IPS-18a (cell line): ENCODE results near the gene AQP3.
"Not testable (repeated sequence)": the region's sequence is repeated elsewhere in the genome, so short reads cannot be mapped to it uniquely, and the experiment has no call there.

Source experiments
- H3K27ac ChIP-seq: one replicate; pipeline ENCODE4 v1.5.1; 2013; ENCODE audit warnings: low read length
- H3K27me3 ChIP-seq: one replicate; pipeline ENCODE4 v1.6.1; 2013; ENCODE audit warnings: mild to moderate bottlenecking, low read length; ENCODE audit not compliant: control insufficient read depth, insufficient read depth
- H3K36me3 ChIP-seq: one replicate; pipeline ENCODE4 v1.6.1; 2013; ENCODE audit warnings: low read depth, low read length; ENCODE audit not compliant: control insufficient read depth
- H3K4me1 ChIP-seq: one replicate; pipeline ENCODE4 v1.6.1; 2013; ENCODE audit warnings: low read depth, low read length; ENCODE audit not compliant: control insufficient read depth
- H3K4me3 ChIP-seq: one replicate; pipeline ENCODE4 v1.5.1; 2013; ENCODE audit warnings: low read length
- H3K9ac ChIP-seq: one replicate; pipeline ENCODE4 v1.6.1; 2013; ENCODE audit warnings: mild to moderate bottlenecking, low read length, moderate library complexity
- H3K9me3 ChIP-seq: one replicate; pipeline ENCODE4 v1.6.1; 2013; ENCODE audit warnings: low read depth, low read length; ENCODE audit not compliant: control insufficient read depth

AQP3 gene

DNA sequence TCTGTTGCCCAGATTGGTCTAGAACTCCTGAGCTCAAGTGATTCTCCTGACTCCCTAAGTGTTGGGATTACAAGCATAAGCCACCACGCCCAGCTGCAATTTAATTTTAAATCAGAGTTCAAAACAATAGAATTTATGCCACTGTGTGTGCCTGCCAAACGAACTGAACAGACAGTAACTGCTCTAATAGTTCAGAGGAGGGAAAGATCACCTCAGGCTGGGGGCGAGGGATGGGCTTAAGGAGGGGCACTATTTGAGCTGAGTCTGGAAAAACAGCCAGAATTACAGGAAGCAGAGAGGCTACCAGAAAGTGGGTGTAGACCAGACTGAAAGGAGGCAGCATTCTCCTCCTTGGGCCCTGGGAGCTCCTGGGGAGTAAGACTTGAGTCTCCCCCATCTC lies 14.1 kb upstream of the AQP3 start:
- H3K9me3 ChIP-seq = no peaks in the 10 kb centered on the region
- H3K4me3 ChIP-seq = no peak overlapping the region
- H3K27me3 ChIP-seq = no peaks in the 10 kb centered on the region
- H3K36me3 ChIP-seq = peaks cover 57% of the 10 kb centered on the region
- no peak overlapping the region for H3K9ac ChIP-seq
- H3K27ac ChIP-seq = no peak overlapping the region
- no peaks in the 10 kb centered on the region for H3K4me1 ChIP-seq

DNA sequence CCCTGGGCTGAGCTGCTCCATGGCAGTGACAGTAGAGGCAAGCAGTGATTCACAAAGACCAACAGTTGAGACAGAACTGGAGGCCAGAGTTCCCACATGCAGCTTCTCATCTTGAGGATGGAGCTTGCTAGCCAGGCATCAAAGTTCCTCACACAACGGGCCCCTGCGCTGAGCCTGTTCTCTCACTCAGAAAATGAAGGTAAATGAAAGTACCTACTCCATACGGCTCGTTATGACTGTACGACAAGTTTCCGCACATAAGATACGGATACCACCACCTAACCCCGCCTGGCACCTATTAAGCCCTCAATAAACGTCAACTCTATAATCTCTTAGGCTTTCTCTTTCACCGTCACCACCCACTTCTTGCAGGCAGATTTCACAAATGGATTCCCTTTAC lies 13.5 kb upstream of the AQP3 start:
- H3K36me3 ChIP-seq = peaks cover 51% of the 10 kb centered on the region
- no peaks in the 10 kb centered on the region for H3K4me1 ChIP-seq
- H3K27me3 ChIP-seq = no peaks in the 10 kb centered on the region
- H3K4me3 ChIP-seq = no peak overlapping the region
- no peak overlapping the region for H3K9ac ChIP-seq
- H3K9me3 ChIP-seq = no peaks in the 10 kb centered on the region
- H3K27ac ChIP-seq = no peak overlapping the region

DNA sequence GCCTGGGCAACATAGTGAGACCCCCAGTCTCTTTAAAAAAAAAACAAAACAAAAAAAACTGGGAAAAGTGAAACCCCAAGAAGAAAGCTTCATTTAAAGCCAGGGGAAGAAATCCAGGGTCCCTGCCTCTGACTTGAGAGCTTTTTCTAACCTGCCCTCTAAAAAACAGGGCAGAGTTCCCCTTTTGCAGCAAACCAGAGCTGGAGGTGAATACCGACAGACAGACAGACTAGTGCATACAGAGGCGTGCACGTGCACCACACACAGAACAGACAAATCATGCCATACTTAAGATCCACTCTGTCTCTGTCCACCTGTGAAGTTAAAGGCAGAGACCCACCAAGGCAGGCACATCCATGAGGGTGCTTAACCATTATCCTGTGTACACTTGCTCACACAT lies 11.7 kb upstream of the AQP3 start:
- H3K9ac ChIP-seq = no peak overlapping the region
- no peaks in the 10 kb centered on the region for H3K9me3 ChIP-seq
- no peaks in the 10 kb centered on the region for H3K4me1 ChIP-seq
- no peak overlapping the region for H3K4me3 ChIP-seq
- H3K36me3 ChIP-seq = peaks cover 33% of the 10 kb centered on the region
- no peak overlapping the region for H3K27ac ChIP-seq
- no peaks in the 10 kb centered on the region for H3K27me3 ChIP-seq

DNA sequence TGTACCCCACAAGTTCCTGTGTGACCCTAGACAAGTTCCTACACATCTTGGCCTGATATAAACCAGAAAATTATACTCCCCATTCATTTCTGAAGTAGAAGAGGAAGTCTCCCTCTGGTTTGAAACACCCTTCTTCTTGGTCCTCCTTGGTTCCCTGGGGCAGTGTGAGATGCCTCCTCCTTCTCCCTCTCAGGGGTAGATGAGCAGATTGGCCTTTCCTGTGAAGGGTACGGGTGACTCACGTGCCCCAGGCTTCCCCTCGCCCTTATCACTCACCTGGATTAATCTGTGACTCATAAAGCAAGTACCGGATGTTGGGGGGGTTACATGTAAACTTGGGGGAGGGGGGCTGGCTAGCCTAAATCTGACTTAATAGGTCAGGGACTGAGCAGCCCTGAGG lies 11.1 kb upstream of the AQP3 start:
- no peak overlapping the region for H3K27ac ChIP-seq
- H3K36me3 ChIP-seq = peaks cover 27% of the 10 kb centered on the region
- H3K4me1 ChIP-seq = no peaks in the 10 kb centered on the region
- no peak overlapping the region for H3K9ac ChIP-seq
- H3K4me3 ChIP-seq = no peak overlapping the region
- no peaks in the 10 kb centered on the region for H3K9me3 ChIP-seq
- H3K27me3 ChIP-seq = no peaks in the 10 kb centered on the region

DNA sequence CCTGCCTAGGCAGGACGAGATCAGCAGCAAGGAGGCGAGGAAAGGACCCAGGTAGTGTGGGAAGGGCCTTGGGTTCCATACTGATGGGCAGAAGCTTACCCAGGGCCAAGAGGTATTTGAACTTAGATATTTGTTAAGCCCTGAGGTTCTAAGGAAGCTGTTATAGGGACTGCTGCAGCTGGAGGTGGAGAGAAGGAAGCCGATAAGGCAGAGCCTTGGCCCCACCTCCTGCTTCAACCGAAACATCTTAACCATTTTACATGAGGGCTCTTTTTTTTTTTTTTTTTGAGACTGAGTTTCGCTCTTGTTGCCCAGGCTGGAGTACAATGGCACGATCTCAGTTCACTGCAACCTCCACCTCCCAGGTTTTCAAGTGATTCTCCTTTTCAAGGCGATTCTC lies 8.6 kb upstream of the AQP3 start:
- H3K4me3 ChIP-seq = no peak overlapping the region
- H3K4me1 ChIP-seq = peaks cover 6% of the 10 kb centered on the region

DNA sequence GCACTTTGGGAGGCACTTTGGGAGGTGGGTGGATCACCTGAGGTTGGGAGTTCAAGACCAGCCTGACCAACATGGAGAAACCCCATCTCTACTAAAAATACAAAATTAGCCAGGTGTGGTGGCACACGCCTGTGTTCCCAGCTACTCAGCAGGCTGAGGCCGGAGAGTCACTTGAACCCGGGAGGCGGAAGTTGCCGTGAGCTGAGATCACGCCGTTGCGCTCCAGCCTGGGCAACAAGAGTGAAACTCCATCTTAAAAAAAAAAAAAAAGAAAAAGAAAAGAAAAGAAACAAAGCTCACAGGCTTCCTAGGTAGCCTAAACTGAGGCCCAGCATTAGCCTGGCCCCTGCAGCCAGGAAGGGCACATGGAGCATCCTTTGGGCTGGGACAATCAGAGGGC lies 8.1 kb upstream of the AQP3 start:
- not testable (repeated sequence) for H3K36me3 ChIP-seq, H3K27ac ChIP-seq, H3K9ac ChIP-seq

More for the DNA sequence above, 8.6 kb upstream of the AQP3 start:
- H3K36me3 ChIP-seq = peaks cover 2% of the 10 kb centered on the region
- no peaks in the 10 kb centered on the region for H3K9me3 ChIP-seq
- no peaks in the 10 kb centered on the region for H3K27me3 ChIP-seq
- no peak overlapping the region for H3K27ac ChIP-seq
- no peak overlapping the region for H3K9ac ChIP-seq

DNA sequence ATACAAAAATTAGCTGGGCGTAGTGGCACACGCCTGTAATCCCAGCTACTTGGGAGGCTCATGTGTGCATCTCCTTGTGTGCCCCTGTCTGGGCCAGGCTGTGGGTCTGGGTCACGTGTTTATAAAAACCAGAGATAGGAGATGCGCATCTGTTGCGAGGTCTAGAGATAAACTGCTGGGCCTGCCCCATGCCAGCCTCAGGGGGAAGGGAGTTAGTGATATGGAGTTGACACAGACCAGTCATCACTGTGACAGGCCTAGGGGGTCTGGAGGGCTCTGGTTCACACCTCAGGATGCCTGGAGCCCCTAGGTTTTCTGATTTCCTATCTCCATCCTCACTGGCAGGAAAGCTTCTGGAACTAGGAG lies 7.3 kb upstream of the AQP3 start:
- H3K27me3 ChIP-seq, H3K27ac ChIP-seq, H3K9me3 ChIP-seq, H3K4me1 ChIP-seq, H3K36me3 ChIP-seq, H3K4me3 ChIP-seq, H3K9ac ChIP-seq: not testable (repeated sequence)

More for the DNA sequence above, 8.1 kb upstream of the AQP3 start:
- not testable (repeated sequence) for H3K27me3 ChIP-seq, H3K4me3 ChIP-seq, H3K4me1 ChIP-seq, H3K9me3 ChIP-seq

DNA sequence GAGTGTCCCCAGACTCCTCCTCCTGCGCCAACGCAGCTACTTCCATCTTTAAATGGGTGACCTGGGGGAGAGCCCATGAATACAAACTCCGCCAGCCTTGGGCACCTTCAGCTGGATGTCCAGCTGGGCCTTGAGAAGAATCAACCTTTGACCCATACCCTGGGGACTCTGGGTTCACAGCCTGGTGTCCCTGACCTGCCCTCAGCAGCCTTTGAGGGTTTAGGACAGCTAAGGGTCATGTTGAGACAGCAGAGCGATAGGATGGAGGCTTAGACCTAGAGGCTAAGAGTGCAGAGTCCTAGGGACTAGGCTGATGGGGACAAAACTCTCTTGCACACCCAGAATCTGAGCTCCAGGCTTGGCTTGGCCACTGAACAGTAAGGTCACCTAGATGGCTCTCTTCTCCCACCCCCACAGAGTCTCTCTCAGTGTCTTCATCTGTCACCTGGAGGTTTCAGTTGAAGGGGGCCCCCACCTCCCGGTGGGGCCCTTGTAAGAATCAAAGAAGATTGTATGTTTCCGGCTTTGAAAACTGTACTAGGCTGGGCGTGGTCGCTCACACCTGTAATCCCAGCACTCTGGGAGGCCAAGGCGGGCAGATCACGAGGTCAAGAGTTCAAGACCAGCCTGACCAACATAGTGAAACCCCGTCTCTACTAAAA lies 6.7 kb upstream of the AQP3 start:
- no peak overlapping the region for H3K4me3 ChIP-seq
- H3K27me3 ChIP-seq = no peaks in the 10 kb centered on the region
- H3K9ac ChIP-seq = no peak overlapping the region
- peaks cover 6% of the 10 kb centered on the region for H3K4me1 ChIP-seq
- no peak overlapping the region for H3K27ac ChIP-seq
- no peaks in the 10 kb centered on the region for H3K9me3 ChIP-seq
- H3K36me3 ChIP-seq = no peaks in the 10 kb centered on the region

DNA sequence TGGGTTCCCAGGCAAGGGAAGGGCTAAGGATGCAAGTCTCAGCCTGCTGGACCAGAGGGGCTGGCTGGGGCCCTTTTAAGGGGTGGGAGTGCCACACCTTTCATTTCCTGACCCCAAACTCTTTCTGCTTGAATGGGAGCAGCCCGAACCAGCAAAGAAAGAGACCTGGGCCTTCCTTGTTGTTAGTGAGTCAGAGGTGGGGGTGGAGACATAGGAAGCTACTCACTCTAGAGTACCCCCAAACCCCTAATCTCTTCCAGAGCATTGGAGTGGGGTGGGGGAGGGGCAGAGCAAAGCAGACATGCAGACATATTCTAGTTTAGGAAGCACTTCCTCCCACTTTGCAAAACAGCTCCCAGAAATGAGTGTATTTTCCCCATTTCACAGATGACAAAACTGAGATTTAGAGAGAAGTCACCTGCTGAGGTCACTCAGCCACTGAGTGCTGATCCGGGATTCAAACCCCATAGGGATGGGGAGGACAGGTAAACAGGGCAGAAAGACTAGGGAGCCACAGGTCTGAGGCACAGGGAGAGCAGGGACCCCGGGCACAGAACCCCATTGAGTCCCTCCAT lies 6.0 kb upstream of the AQP3 start:
- H3K4me1 ChIP-seq = peaks cover 6% of the 10 kb centered on the region
- H3K4me3 ChIP-seq = no peak overlapping the region
- H3K9ac ChIP-seq = no peak overlapping the region
- H3K9me3 ChIP-seq = no peaks in the 10 kb centered on the region
- H3K27ac ChIP-seq = no peak overlapping the region
- no peaks in the 10 kb centered on the region for H3K36me3 ChIP-seq
- H3K27me3 ChIP-seq = peaks cover 6% of the 10 kb centered on the region

DNA sequence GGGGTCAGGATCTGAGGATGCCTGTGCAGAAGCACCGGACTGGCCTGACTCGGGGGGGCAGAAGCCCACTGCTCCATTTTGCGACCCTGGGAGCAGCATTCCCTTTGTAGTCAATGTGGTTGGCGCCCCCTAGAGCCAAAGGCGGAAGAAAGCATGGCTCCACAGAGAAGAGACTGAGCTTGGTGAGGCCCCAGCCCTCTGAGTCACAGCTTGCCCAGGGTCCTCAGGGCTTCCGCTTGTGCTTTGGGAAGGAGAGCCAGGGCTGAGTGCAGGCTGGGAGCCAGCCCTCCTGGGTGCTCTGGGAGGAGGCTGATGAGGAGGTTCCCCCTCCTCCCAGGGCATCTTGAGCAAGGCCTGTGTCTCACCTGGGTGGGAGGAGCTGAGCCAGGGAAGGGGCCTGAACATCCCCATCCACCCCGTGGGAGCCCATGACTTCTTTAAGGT lies 5.5 kb upstream of the AQP3 start:
- H3K27ac ChIP-seq = no peak overlapping the region

DNA sequence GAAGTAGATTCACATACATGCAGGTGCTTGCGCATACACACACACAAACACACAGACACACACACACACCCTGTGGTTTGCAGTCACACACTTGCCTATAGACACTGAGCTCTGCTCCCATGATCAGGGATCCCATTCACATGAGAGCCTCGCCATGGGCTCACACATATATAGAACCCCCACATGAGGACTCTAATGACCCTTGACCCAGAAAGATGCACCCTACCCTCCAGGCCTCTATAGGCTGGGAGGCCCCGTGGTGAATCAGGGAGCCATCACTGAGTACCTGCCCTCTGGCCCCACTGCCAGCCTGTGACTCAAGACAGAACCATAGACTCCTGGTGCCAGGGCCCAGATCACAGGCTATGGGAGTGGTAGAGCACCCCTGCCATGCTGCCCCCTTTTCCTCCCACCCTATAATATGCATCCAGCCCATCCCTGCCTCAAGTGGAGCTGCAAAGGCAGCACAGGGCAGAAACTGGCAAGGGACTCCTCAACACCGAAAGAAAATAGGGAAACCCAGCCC lies 3.3 kb upstream of the AQP3 start:
- peaks cover 25% of the 10 kb centered on the region for H3K27me3 ChIP-seq
- H3K9me3 ChIP-seq = no peaks in the 10 kb centered on the region
- no peak overlapping the region for H3K4me3 ChIP-seq
- H3K9ac ChIP-seq = no peak overlapping the region
- H3K4me1 ChIP-seq = peaks cover 17% of the 10 kb centered on the region
- no peak overlapping the region for H3K27ac ChIP-seq
- no peaks in the 10 kb centered on the region for H3K36me3 ChIP-seq

More for the DNA sequence above, 5.5 kb upstream of the AQP3 start:
- Histone ChIP-seq H3K4me3 (no peak overlapping the region), H3K9me3 (no peaks in the 10 kb centered on the region), H3K36me3 (no peaks in the 10 kb centered on the region), H3K27me3 (peaks cover 11% of the 10 kb centered on the region), H3K4me1 (peaks cover 8% of the 10 kb centered on the region), H3K9ac (no peak overlapping the region)

DNA sequence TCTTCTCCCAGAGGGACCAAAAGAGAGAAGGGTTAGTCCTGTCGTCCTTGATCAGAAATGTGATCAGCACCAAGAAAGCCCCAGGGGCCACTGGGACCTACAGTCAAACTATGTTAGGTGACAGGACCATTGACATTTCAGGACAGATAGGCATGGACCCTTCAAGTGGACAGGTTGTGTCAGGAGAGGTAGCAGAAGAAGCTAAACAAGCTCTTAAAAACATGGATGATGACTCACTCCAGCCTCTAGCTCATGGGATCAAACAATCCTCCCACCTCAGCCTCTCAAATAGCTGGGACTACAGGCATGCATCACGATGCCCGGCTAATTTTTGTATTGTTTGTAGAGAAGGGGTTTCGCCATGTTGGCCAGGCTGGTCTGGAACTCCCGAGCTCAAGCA lies 2.3 kb upstream of the AQP3 start:
- Histone ChIP-seq H3K27ac (no peak overlapping the region), H3K4me1 (peaks cover 23% of the 10 kb centered on the region), H3K27me3 (peaks cover 25% of the 10 kb centered on the region), H3K9me3 (no peaks in the 10 kb centered on the region), H3K36me3 (no peaks in the 10 kb centered on the region), H3K4me3 (no peak overlapping the region), H3K9ac (no peak overlapping the region)
